Stimulated activated naive CD4-positive, alpha-beta T cell treated with Interleukin-2 at 50 U/mL for 16 hours (primary cell): ENCODE results near the gene TTC9B.
"Not testable (repeated sequence)": the region's sequence is repeated elsewhere in the genome, so short reads cannot be mapped to it uniquely, and the experiment has no call there.

Source experiments
- DNase-seq: peaks from one replicate; lab custom pipeline; 2025; lab: John Stamatoyannopoulos, UW

The TTC9B gene

GRCh38 chr19:40170303-40170989, 47.7 kb downstream of the TTC9B start:
- DNase-seq, result not testable (repeated sequence)

GRCh38 chr19:40169482-40170302, 48.5 kb downstream of the TTC9B start:
- not testable (repeated sequence) for DNase-seq
